CD8-positive, alpha-beta memory T cell (primary cell): ENCODE results near the gene KCNAB2. TPM values are rescaled to one million over a fixed set of nuclear protein-coding genes. Genes with fewer than 3 reads are reported as not detected.
A peak's percentile ranks its signal among the peaks of the same experiment; 100 is the strongest.

Experiments used
- CTCF ChIA-PET: fragments of 350-600 bp; sonication (Branson Sonifier 250); formaldehyde crosslinking; loops from one replicate; lab custom pipeline; 2021; ENCODE audit warnings: antibody characterized with exemption; lab: Charles Lee
- POLR2A ChIA-PET: fragments of 350-600 bp; sonication (Branson Sonifier 250); formaldehyde crosslinking; loops from one replicate; lab custom pipeline; 2021; ENCODE audit warnings: antibody characterized with exemption; lab: Charles Lee
- DNase-seq, 5 donors: peaks; one replicate each; pipeline versions ENCODE4 v3.0.0 to v3.0.0-alpha.2; 2020 to 2022; ENCODE audit warnings: mixed read lengths in 1 of 5
- H3K27ac ChIP-seq: one replicate; pipeline ENCODE4 v1.7.0; 2013; ENCODE audit warnings: low read depth, mild to moderate bottlenecking, low read length, moderate library complexity
- H3K27me3 ChIP-seq: 2 replicates; pipeline ENCODE4 v1.7.0; 2013; ENCODE audit warnings: low read length, mild to moderate bottlenecking; ENCODE audit not compliant: insufficient read depth, poor library complexity, severe bottlenecking
- H3K36me3 ChIP-seq: 2 replicates; pipeline ENCODE4 v1.7.0; 2013; ENCODE audit warnings: mild to moderate bottlenecking, low read length, moderate library complexity; ENCODE audit not compliant: insufficient read depth
- H3K4me1 ChIP-seq: 2 replicates; pipeline ENCODE4 v1.7.0; 2013; ENCODE audit warnings: mild to moderate bottlenecking, low read length, moderate library complexity; ENCODE audit not compliant: insufficient read depth
- H3K4me3 ChIP-seq: 2 replicates; pipeline ENCODE4 v1.7.0; 2013; ENCODE audit warnings: mild to moderate bottlenecking, low read length
- H3K9me3 ChIP-seq: 2 replicates; pipeline ENCODE4 v1.7.0; 2013; ENCODE audit warnings: mild to moderate bottlenecking, low read length
- H3K27ac Mint-ChIP-seq, 8 donors: one replicate each; pipeline ENCODE4 v1.8.0; 2020 to 2021; ENCODE audit warnings: mixed read lengths in 8 of 8, mild to moderate bottlenecking in 6 of 8, inconsistent platforms in 3 of 8, moderate library complexity in 3 of 8
- H3K27me3 Mint-ChIP-seq, 2 donors: one replicate each; pipeline ENCODE4 v1.8.0; 2020 to 2021; ENCODE audit warnings: mixed read lengths in 2 of 2, mild to moderate bottlenecking in 1 of 2, moderate library complexity in 1 of 2
- H3K36me3 Mint-ChIP-seq, 3 donors: one replicate each; pipeline ENCODE4 v1.8.0; 2020 to 2021; ENCODE audit warnings: mixed read lengths in 3 of 3, inconsistent platforms in 1 of 3, mild to moderate bottlenecking in 1 of 3
- H3K4me1 Mint-ChIP-seq, 3 donors: one replicate each; pipeline ENCODE4 v1.8.0; 2020 to 2021; ENCODE audit warnings: mixed read lengths in 3 of 3, inconsistent platforms in 1 of 3, mild to moderate bottlenecking in 1 of 3
- H3K4me3 Mint-ChIP-seq, 7 donors: one replicate each; pipeline ENCODE4 v1.8.0; 2020 to 2021; ENCODE audit warnings: mixed read lengths in 7 of 7, mild to moderate bottlenecking in 6 of 7, moderate library complexity in 4 of 7, inconsistent platforms in 2 of 7
- H3K9me3 Mint-ChIP-seq, 5 donors: one replicate each; pipeline ENCODE4 v1.8.0; 2020 to 2022; ENCODE audit warnings: mixed read lengths in 5 of 5, mild to moderate bottlenecking in 3 of 5, moderate library complexity in 2 of 5, inconsistent platforms in 1 of 5
- polyA plus RNA-seq: library from polyadenylated mRNA; unstranded; fragments of 300-500 nt; fragmentation: Illumina TruSeq; gene quantifications from one replicate; pipeline ENCODE4 v1.2.3, GENCODE V29; 2021
- total RNA-seq, 2 experiments: library from RNA; stranded (reverse); gene quantifications; one replicate each; pipeline ENCODE4 v1.2.3, GENCODE V29; 2021

Gene KCNAB2
- total and polyA plus RNA-seq, 3 experiments from 2014 or later, result 52.6 to 171 (median 171) TPM

GRCh38 chr1:6142036-6142621 is 96.4 kb downstream of the KCNAB2 start:
- H3K27ac Mint-ChIP-seq, result peak overlapping the region in 1 of 8 donors; percentile 15
- H3K27me3 Mint-ChIP-seq, result peaks cover 4 to 7% of the 10 kb centered on the region in 2 donors
- Histone ChIP-seq H3K4me3 (no peak overlapping the region), H3K36me3 (no peaks in the 10 kb centered on the region), H3K4me1 (no peaks in the 10 kb centered on the region), H3K27me3 (no peaks in the 10 kb centered on the region), H3K27ac (no peak overlapping the region), H3K9me3 (no peaks in the 10 kb centered on the region)
- H3K4me3 Mint-ChIP-seq, result no peak overlapping the region
- DNase-seq, result no peak
- H3K9me3 Mint-ChIP-seq, result no peaks in the 10 kb centered on the region
- POLR2A ChIA-PET, result no interaction called here
- CTCF ChIA-PET, result no interaction called here
- H3K4me1 Mint-ChIP-seq, result no peaks in the 10 kb centered on the region
- no peaks in the 10 kb centered on the region for H3K36me3 Mint-ChIP-seq

- CTCF ChIA-PET, result no interaction called here
- Histone ChIP-seq H3K9me3 (no peaks in the 10 kb centered on the region), H3K36me3 (no peaks in the 10 kb centered on the region), H3K4me3 (no peak overlapping the region), H3K27ac (no peak overlapping the region), H3K27me3 (no peaks in the 10 kb centered on the region), H3K4me1 (no peaks in the 10 kb centered on the region)
- no peak for DNase-seq
- no peaks in the 10 kb centered on the region for H3K4me1 Mint-ChIP-seq
- H3K4me3 Mint-ChIP-seq, result no peak overlapping the region
- no peaks in the 10 kb centered on the region for H3K36me3 Mint-ChIP-seq
- H3K27ac Mint-ChIP-seq, result no peak overlapping the region
- POLR2A ChIA-PET, result no interaction called here
- peaks cover 4 to 7% of the 10 kb centered on the region in 2 donors for H3K27me3 Mint-ChIP-seq
- no peaks in the 10 kb centered on the region for H3K9me3 Mint-ChIP-seq
These were observed 97.0 kb downstream of the KCNAB2 start for GRCh38 chr1:6142734-6143133.

GRCh38 chr1:6143395-6143794 is 97.7 kb downstream of the KCNAB2 start:
- Histone ChIP-seq H3K4me1 (no peaks in the 10 kb centered on the region), H3K4me3 (no peak overlapping the region), H3K9me3 (no peaks in the 10 kb centered on the region), H3K36me3 (no peaks in the 10 kb centered on the region), H3K27me3 (no peaks in the 10 kb centered on the region), H3K27ac (no peak overlapping the region)
- H3K9me3 Mint-ChIP-seq, result no peaks in the 10 kb centered on the region
- H3K27me3 Mint-ChIP-seq, result peaks cover 7 to 11% of the 10 kb centered on the region in 2 donors
- ChIA-PET POLR2A (no interaction called here), CTCF (no interaction called here)
- H3K27ac Mint-ChIP-seq, result no peak overlapping the region
- no peak for DNase-seq
- H3K4me1 Mint-ChIP-seq, result peaks cover 2 to 6% (median 5%) of the 10 kb centered on the region in 3 donors
- no peaks in the 10 kb centered on the region for H3K36me3 Mint-ChIP-seq
- no peak overlapping the region for H3K4me3 Mint-ChIP-seq

- H3K4me3 Mint-ChIP-seq, result no peak overlapping the region
- Histone ChIP-seq H3K27me3 (no peaks in the 10 kb centered on the region), H3K27ac (no peak overlapping the region), H3K36me3 (no peaks in the 10 kb centered on the region), H3K4me1 (peaks cover 3% of the 10 kb centered on the region), H3K4me3 (no peak overlapping the region), H3K9me3 (no peaks in the 10 kb centered on the region)
- peaks cover 8 to 12% of the 10 kb centered on the region in 2 donors for H3K27me3 Mint-ChIP-seq
- peaks cover 3 to 11% (median 7%) of the 10 kb centered on the region in 3 donors for H3K4me1 Mint-ChIP-seq
- ChIA-PET CTCF (no interaction called here), POLR2A (no interaction called here)
- no peaks in the 10 kb centered on the region for H3K9me3 Mint-ChIP-seq
- H3K27ac Mint-ChIP-seq, result peak overlapping the region in 1 of 8 donors; percentile 10
- H3K36me3 Mint-ChIP-seq, result no peaks in the 10 kb centered on the region
- no peak for DNase-seq
These were observed 98.5 kb downstream of the KCNAB2 start for GRCh38 chr1:6144175-6144574.

GRCh38 chr1:6144647-6145395 is 99.1 kb downstream of the KCNAB2 start:
- no peak overlapping the region for H3K27ac ChIP-seq
- Mint-ChIP-seq H3K9me3 (no peaks in the 10 kb centered on the region), H3K27ac (no peak overlapping the region), H3K36me3 (no peaks in the 10 kb centered on the region), H3K4me1 (peaks cover 3 to 11% (median 7%) of the 10 kb centered on the region in 3 donors), H3K4me3 (no peak overlapping the region), H3K27me3 (peaks cover 8 to 12% of the 10 kb centered on the region in 2 donors)
- H3K9me3 ChIP-seq, result no peaks in the 10 kb centered on the region
- no peaks in the 10 kb centered on the region for H3K27me3 ChIP-seq
- H3K4me1 ChIP-seq, result peaks cover 3% of the 10 kb centered on the region
- CTCF ChIA-PET, result no interaction called here
- H3K36me3 ChIP-seq, result no peaks in the 10 kb centered on the region
- POLR2A ChIA-PET, result no interaction called here
- no peak overlapping the region for H3K4me3 ChIP-seq
- no peak for DNase-seq

- Mint-ChIP-seq H3K27ac (no peak overlapping the region), H3K27me3 (peaks cover 8 to 12% of the 10 kb centered on the region in 2 donors), H3K4me1 (peaks cover 3 to 11% (median 7%) of the 10 kb centered on the region in 3 donors), H3K4me3 (no peak overlapping the region), H3K9me3 (no peaks in the 10 kb centered on the region), H3K36me3 (no peaks in the 10 kb centered on the region)
- Histone ChIP-seq H3K4me1 (peaks cover 3% of the 10 kb centered on the region), H3K27ac (no peak overlapping the region), H3K36me3 (no peaks in the 10 kb centered on the region), H3K9me3 (no peaks in the 10 kb centered on the region), H3K4me3 (no peak overlapping the region), H3K27me3 (no peaks in the 10 kb centered on the region)
- ChIA-PET CTCF (no interaction called here), POLR2A (no interaction called here)
- DNase-seq, result no peak
These were observed 99.7 kb downstream of the KCNAB2 start for GRCh38 chr1:6145396-6145750.

- Mint-ChIP-seq H3K36me3 (no peaks in the 10 kb centered on the region), H3K4me1 (peaks cover 3 to 11% (median 7%) of the 10 kb centered on the region in 3 donors), H3K9me3 (no peaks in the 10 kb centered on the region), H3K27me3 (peaks cover 8 to 12% of the 10 kb centered on the region in 2 donors), H3K27ac (peak overlapping the region in 2 of 8 donors; percentile 25 to 27), H3K4me3 (no peak overlapping the region)
- H3K27ac ChIP-seq, result no peak overlapping the region
- H3K36me3 ChIP-seq, result no peaks in the 10 kb centered on the region
- H3K9me3 ChIP-seq, result no peaks in the 10 kb centered on the region
- DNase-seq, result no peak
- no peak overlapping the region for H3K4me3 ChIP-seq
- peaks cover 3% of the 10 kb centered on the region for H3K4me1 ChIP-seq
- POLR2A ChIA-PET, result no interaction called here
- H3K27me3 ChIP-seq, result no peaks in the 10 kb centered on the region
- CTCF ChIA-PET, result no interaction called here
These were observed 100.2 kb downstream of the KCNAB2 start for GRCh38 chr1:6145864-6146410.

GRCh38 chr1:6148497-6149241 is 103.0 kb downstream of the KCNAB2 start:
- no peaks in the 10 kb centered on the region for H3K9me3 Mint-ChIP-seq
- peak overlapping the region in 2 of 8 donors; percentile 47 to 49 for H3K27ac Mint-ChIP-seq
- H3K27ac ChIP-seq, result no peak overlapping the region
- H3K4me1 Mint-ChIP-seq, result peaks cover 7 to 19% (median 8%) of the 10 kb centered on the region in 3 donors
- H3K4me3 Mint-ChIP-seq, result peak overlapping the region in 6 of 7 donors; percentile 62 to 87 (median 72)
- peak; percentile 33 to 66 (median 48) for DNase-seq
- H3K27me3 ChIP-seq, result no peaks in the 10 kb centered on the region
- POLR2A ChIA-PET, result no interaction called here
- H3K4me3 ChIP-seq, result no peak overlapping the region
- no peaks in the 10 kb centered on the region for H3K36me3 Mint-ChIP-seq
- H3K4me1 ChIP-seq, result peaks cover 3% of the 10 kb centered on the region
- peaks cover 8 to 12% of the 10 kb centered on the region in 2 donors for H3K27me3 Mint-ChIP-seq
- CTCF ChIA-PET, result no interaction called here
- H3K36me3 ChIP-seq, result no peaks in the 10 kb centered on the region
- H3K9me3 ChIP-seq, result no peaks in the 10 kb centered on the region
